ENCODE data around the gene MIOX. TPM values are rescaled to one million over a fixed set of nuclear protein-coding genes. Genes with fewer than 3 reads are reported as not detected.

MIOX gene
- total RNA-seq, 1 experiment from 2014 or later = 0.32 TPM

DNA sequence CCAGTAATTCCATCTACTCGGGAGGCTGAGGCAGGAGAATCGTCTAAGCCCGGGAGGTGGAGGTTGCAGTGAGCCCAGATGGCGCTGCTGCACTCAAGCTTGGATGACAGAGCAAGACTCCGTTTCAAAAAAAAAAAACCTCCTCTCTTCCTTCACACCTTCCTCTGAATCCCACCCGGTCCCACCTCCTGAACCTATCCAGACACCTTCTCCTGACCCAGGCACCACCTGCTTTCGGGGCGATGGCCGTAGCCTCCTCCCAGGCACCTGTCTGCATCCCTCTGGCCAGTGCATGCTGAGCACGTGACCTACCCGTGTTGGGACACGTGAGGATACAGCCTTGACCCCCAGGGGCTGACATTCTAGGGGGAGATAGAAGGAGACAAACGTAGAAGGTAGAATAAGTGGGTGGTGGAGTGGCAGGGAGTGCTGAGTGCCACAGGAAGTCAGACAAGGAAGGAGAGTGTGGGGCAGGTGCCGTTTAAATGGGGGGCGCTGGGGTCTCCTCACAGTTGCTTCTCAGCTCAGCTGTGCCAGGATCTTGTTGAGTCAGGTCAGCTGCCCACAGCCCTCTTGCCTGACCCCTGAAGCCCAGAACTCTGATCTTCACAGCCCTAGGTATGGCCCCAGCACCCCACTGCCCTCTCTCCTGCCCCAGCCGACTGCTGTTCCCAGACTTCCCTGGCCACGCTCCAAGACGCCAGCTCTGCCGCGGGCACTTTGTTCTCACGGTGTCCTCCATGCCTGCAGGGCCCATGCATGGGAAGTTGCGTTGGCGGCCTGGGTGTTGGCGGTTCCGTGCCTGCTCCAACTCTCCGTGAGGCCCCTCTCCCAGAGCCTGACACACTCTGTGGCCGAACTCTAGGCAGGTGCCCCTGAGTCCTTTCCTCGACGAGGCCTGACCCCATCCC, 1.2 kb upstream of the MIOX start:
- BruUV-seq (replicated peaks) = no TSS peak

DNA sequence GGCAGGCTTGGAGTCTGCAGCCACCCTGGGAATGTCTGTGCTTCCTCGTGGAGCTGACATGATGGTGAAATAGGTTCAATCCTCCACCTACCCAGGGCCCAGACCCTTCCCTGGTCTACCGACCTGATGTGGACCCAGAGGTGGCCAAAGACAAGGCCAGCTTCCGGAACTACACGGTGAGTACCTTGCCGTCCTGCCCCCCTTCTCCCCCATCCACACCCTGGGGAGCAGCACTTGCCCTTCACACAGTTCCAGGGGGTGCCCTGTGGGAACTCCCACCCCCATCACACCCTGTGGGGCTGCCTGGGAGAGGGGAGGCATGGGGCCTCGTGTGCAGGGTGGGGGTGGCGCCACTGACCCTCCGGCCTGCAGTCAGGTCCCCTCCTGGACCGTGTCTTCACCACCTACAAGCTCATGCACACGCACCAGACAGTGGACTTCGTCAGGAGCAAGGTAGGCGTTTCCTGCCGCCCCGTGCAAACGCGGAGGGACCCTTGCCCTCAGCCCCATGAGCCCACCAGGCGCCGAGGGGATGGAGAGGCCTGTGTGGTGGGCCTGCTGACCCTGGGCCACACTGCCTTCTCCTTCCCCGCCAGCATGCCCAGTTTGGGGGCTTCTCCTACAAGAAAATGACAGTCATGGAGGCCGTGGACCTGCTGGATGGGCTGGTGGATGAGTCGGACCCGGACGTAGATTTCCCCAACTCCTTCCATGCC, 789 bp downstream of the MIOX start:
- TF ChIP-seq EZH2 (IDR thresholded peaks at IDR 0.05; ENCODE audit: borderline replicate concordance, low read depth, low read length, poor library complexity, severe bottlenecking) = no peak
- TF ChIP-seq, protein P1, sequence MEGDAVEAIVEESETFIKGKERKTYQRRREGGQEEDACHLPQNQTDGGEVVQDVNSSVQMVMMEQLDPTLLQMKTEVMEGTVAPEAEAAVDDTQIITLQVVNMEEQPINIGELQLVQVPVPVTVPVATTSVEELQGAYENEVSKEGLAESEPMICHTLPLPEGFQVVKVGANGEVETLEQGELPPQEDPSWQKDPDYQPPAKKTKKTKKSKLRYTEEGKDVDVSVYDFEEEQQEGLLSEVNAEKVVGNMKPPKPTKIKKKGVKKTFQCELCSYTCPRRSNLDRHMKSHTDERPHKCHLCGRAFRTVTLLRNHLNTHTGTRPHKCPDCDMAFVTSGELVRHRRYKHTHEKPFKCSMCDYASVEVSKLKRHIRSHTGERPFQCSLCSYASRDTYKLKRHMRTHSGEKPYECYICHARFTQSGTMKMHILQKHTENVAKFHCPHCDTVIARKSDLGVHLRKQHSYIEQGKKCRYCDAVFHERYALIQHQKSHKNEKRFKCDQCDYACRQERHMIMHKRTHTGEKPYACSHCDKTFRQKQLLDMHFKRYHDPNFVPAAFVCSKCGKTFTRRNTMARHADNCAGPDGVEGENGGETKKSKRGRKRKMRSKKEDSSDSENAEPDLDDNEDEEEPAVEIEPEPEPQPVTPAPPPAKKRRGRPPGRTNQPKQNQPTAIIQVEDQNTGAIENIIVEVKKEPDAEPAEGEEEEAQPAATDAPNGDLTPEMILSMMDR (conservative IDR thresholded peaks at IDR 0.05; ENCODE audit: low read depth, low read length) = no peak
- Histone ChIP-seq H3K4me3 (ENCODE audit: low read depth, low read length, poor library complexity, severe bottlenecking) (no peak overlapping the region), H3K27me3 (replicated peaks; ENCODE audit: insufficient read depth, low read depth, low read length, poor library complexity) (no peaks in the 10 kb centered on the region), H3K27ac (ENCODE audit: low read depth, low read length, poor library complexity, severe bottlenecking) (no peak overlapping the region), H3K4me1 (ENCODE audit: insufficient read depth, low read length, poor library complexity, severe bottlenecking) (peaks cover 7% of the 10 kb centered on the region), H3K9me3 (ENCODE audit: low read depth, low read length, poor library complexity, severe bottlenecking) (no peaks in the 10 kb centered on the region), H3K36me3 (ENCODE audit: insufficient read depth, low read length, poor library complexity, severe bottlenecking) (no peaks in the 10 kb centered on the region)
- ChIA-PET CTCF (no interaction called here), POLR2A (ENCODE audit: low non-redundant PET) (no interaction called here)
- BruUV-seq (replicated peaks) = no TSS peak
- DNase-seq (ENCODE audit: low spot score) = no peak
- intact Hi-C loops (cut with micrococcal nuclease; ENCODE audit: unreplicated experiment) = no loop called here

More for the DNA sequence above, 1.2 kb upstream of the MIOX start:
- POLR2A ChIA-PET (ENCODE audit: low non-redundant PET) = no interaction called here
- peaks cover 7% of the 10 kb centered on the region for H3K27me3 ChIP-seq (replicated peaks; ENCODE audit: insufficient read depth, low read depth, low read length, poor library complexity)
- intact Hi-C loops (cut with micrococcal nuclease; ENCODE audit: unreplicated experiment) = no loop called here
- H3K4me1 ChIP-seq (ENCODE audit: insufficient read depth, low read length, poor library complexity, severe bottlenecking) = peaks cover 7% of the 10 kb centered on the region
- H3K36me3 ChIP-seq (ENCODE audit: insufficient read depth, low read length, poor library complexity, severe bottlenecking) = no peaks in the 10 kb centered on the region
- no peaks in the 10 kb centered on the region for H3K9me3 ChIP-seq (ENCODE audit: low read depth, low read length, poor library complexity, severe bottlenecking)
- H3K27ac ChIP-seq (ENCODE audit: low read depth, low read length, poor library complexity, severe bottlenecking) = no peak overlapping the region
- TF ChIP-seq, protein P1 (conservative IDR thresholded peaks at IDR 0.05; ENCODE audit: low read depth, low read length) = 0 out of 2 replicates have a peak, but pooled peaks have one; percentile 29
- no peak for TF ChIP-seq EZH2 (IDR thresholded peaks at IDR 0.05; ENCODE audit: borderline replicate concordance, low read depth, low read length, poor library complexity, severe bottlenecking)
- CTCF ChIA-PET = no interaction called here
- no peak overlapping the region for H3K4me3 ChIP-seq (ENCODE audit: low read depth, low read length, poor library complexity, severe bottlenecking)
- peak; percentile 48 for DNase-seq (ENCODE audit: low spot score)

DNA sequence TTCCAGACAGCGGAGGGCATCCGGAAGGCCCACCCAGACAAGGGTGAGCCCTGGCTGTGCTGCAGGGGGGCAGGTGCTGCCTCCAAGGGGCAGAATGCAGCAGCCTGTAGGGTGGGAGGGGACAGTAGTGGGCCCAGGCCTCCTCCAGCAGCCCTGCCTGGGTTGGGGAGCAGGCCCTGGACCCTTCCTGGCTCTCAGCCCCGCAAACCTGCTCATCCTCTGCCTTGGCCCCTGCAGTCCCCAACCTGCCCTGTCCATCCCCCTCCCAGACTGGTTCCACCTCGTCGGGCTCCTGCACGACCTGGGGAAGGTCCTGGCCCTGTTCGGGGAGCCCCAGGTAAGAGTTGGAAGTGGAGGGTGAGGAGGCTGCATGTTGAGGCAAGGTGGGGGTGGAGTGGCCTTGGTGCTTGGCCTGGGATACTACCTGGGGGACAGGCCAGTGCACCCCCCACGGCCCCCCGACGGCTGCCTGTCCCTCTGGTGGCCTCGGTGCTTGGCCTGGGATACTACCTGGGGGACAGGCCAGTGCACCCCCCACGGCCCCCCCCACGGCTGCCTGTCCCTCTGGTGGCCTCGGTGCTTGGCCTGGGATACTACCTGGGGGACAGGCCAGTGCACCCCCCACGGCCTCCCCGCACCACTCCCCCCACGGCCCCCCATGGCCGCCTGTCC, 1.5 kb downstream of the MIOX start:
- no peak overlapping the region for H3K4me3 ChIP-seq (ENCODE audit: low read depth, low read length, poor library complexity, severe bottlenecking)
- H3K27me3 ChIP-seq (replicated peaks; ENCODE audit: insufficient read depth, low read depth, low read length, poor library complexity) = no peaks in the 10 kb centered on the region
- no TSS peak for BruUV-seq (replicated peaks)
- H3K4me1 ChIP-seq (ENCODE audit: insufficient read depth, low read length, poor library complexity, severe bottlenecking) = peaks cover 7% of the 10 kb centered on the region
- intact Hi-C loops (cut with micrococcal nuclease; ENCODE audit: unreplicated experiment) = no loop called here
- H3K9me3 ChIP-seq (ENCODE audit: low read depth, low read length, poor library complexity, severe bottlenecking) = no peaks in the 10 kb centered on the region
- TF ChIP-seq EZH2 (IDR thresholded peaks at IDR 0.05; ENCODE audit: borderline replicate concordance, low read depth, low read length, poor library complexity, severe bottlenecking) = no peak
- TF ChIP-seq, protein P1 (conservative IDR thresholded peaks at IDR 0.05; ENCODE audit: low read depth, low read length) = no peak
- DNase-seq (ENCODE audit: low spot score) = no peak
- no peak overlapping the region for H3K27ac ChIP-seq (ENCODE audit: low read depth, low read length, poor library complexity, severe bottlenecking)
- POLR2A ChIA-PET (ENCODE audit: low non-redundant PET) = no interaction called here
- CTCF ChIA-PET = no interaction called here
- no peaks in the 10 kb centered on the region for H3K36me3 ChIP-seq (ENCODE audit: insufficient read depth, low read length, poor library complexity, severe bottlenecking)
